ENCODE data around the gene WDR86. TPM values are rescaled to one million over a fixed set of nuclear protein-coding genes. Genes with fewer than 3 reads are reported as not detected.

WDR86 gene
- total RNA-seq, 1 experiment from 2014 or later: not detected

- no peaks in the 10 kb centered on the region for H3K9me3 ChIP-seq (ENCODE audit: control insufficient read depth in 1 of 2, insufficient read depth in 1 of 2, low read depth in 1 of 2, low read length in 2 of 2)
- no peak overlapping the region for H3K9ac ChIP-seq (ENCODE audit: low read length)
- H3K36me3 ChIP-seq (ENCODE audit: control insufficient read depth in 1 of 2, insufficient read depth in 2 of 2, low read length in 2 of 2): no peaks in the 10 kb centered on the region
- no peaks in the 10 kb centered on the region for H3K27me3 ChIP-seq (ENCODE audit: insufficient read depth, low read length)
- DNase-seq (ENCODE audit: low read depth, low spot score): no peak
- no peaks in the 10 kb centered on the region for H3K9me2 ChIP-seq (ENCODE audit: insufficient read depth)
- intact Hi-C loops (cut with micrococcal nuclease): no loop called here
- H2AFZ ChIP-seq (ENCODE audit: low read depth, low read length, poor library complexity, severe bottlenecking): no peak overlapping the region
- BruUV-seq (replicated peaks): no TSS peak
- H3K4me1 ChIP-seq (ENCODE audit: control insufficient read depth in 1 of 2, insufficient read depth in 2 of 2, low read length in 2 of 2): peaks cover 29 to 38% of the 10 kb centered on the region in 2 experiments
- H3K79me2 ChIP-seq (ENCODE audit: insufficient read depth, low read length): no peaks in the 10 kb centered on the region
- H3K4me2 ChIP-seq (ENCODE audit: low read length): no peak overlapping the region
- no peak overlapping the region for H3K27ac ChIP-seq (ENCODE audit: low read depth, low read length)
- TF ChIP-seq REST (IDR thresholded peaks at IDR 0.05; ENCODE audit: low read depth): no peak
- TF ChIP-seq EZH2 (IDR thresholded peaks at IDR 0.05): no peak
- no peak for TF ChIP-seq SP1 (IDR thresholded peaks at IDR 0.05; ENCODE audit: low read depth)
- TF ChIP-seq SIN3A (IDR thresholded peaks at IDR 0.05; ENCODE audit: low read depth): no peak
- TF ChIP-seq MAX (IDR thresholded peaks at IDR 0.05): no peak
- no peak for TF ChIP-seq ZNF274 (IDR thresholded peaks at IDR 0.05; ENCODE audit: low read depth, low read length)
- TF ChIP-seq ZBTB33 (IDR thresholded peaks at IDR 0.05; ENCODE audit: extremely low read depth, insufficient replicate concordance, low read length): no peak
- TF ChIP-seq, protein P1, sequence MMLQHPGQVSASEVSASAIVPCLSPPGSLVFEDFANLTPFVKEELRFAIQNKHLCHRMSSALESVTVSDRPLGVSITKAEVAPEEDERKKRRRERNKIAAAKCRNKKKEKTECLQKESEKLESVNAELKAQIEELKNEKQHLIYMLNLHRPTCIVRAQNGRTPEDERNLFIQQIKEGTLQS (IDR thresholded peaks at IDR 0.05): no peak
- no peak for TF ChIP-seq YY1 (IDR thresholded peaks at IDR 0.05; ENCODE audit: extremely low read depth, insufficient replicate concordance, low read depth, low read length)
- no peak for TF ChIP-seq CBX3 (IDR thresholded peaks at IDR 0.05; ENCODE audit: low read depth)
- no peak for TF ChIP-seq ZFX (IDR thresholded peaks at IDR 0.05)
- ChIA-PET CTCF (no interaction called here), POLR2A (no interaction called here), RAD21 (ENCODE audit: low non-redundant PET in 1 of 2, low total read pairs in 2 of 2, uncharacterized antibody in 2 of 2, unreplicated experiment in 2 of 2) (no interaction called here)
- ATAC-seq: no peak
- no peaks in the 10 kb centered on the region for H4K20me1 ChIP-seq (ENCODE audit: insufficient read depth)
- no peak overlapping the region for H3K4me3 ChIP-seq (replicated peaks in 1 of 2; ENCODE audit: low read depth in 1 of 2, low read length in 2 of 2)
Measured at GRCh38 chr7:151406051-151406875, 3.6 kb downstream of the WDR86 start.

Measured in HCT116 (cell line).